ENCODE measurements around the gene CMC2.

DNA sequence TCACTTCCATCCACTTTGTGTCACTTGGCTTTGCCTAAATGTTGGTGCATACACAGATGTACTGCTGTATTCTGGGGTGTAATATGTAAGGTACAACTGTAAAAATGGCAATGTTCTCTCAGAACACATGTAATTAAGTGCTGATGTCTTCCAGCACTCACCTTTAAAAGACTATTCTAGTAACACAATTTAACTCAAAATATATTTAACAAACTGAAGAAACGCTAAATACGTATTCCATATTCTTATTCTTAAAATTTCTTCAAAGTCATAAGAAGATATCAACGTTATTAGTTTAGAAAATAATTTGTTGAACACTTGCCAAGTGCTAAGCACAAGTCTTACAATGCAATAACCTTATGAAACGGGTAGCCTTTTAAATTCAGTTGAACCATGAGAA is 3.6 kb downstream of the CMC2 start:
- TF ChIP-seq CTCF (conservative IDR thresholded peaks at IDR 0.05) (no peak), EZH2 (IDR thresholded peaks at IDR 0.05; ENCODE audit: low read depth) (no peak)

All from PC-9 (cell line).